GM21447 (cell line): ENCODE measurements around the gene ZBTB37.
"Not testable (repeated sequence)": the region's sequence is repeated elsewhere in the genome, so short reads cannot be mapped to it uniquely, and the experiment has no call there.

Experiments
- ATAC-seq: cut with Tn5 transposase; IDR thresholded peaks from one replicate; pipeline ENCODE4 v1.9.1; 2021; ENCODE audit not compliant: unreplicated experiment

ZBTB37 gene

GRCh38 chr1:173864179-173864867 is 3.9 kb upstream of the ZBTB37 start:
- no peak for ATAC-seq

- ATAC-seq: no peak
Observed at GRCh38 chr1:173865468-173866164, 2.6 kb upstream of the ZBTB37 start.

- no peak for ATAC-seq
Observed at GRCh38 chr1:173866413-173867115, 1.6 kb upstream of the ZBTB37 start.

GRCh38 chr1:173867141-173867752 is 933 bp upstream of the ZBTB37 start:
- ATAC-seq: no peak

- ATAC-seq: peak; percentile 70
Observed at GRCh38 chr1:173867753-173868265, 371 bp upstream of the ZBTB37 start, which contains the start of gene GAS5. Gene GAS5 (minus strand): TSS chr1:173867989.

GRCh38 chr1:173869021-173869359 is 810 bp downstream of the ZBTB37 start:
- ATAC-seq: no peak

- ATAC-seq: no peak
Observed at GRCh38 chr1:173870252-173871075, 2.3 kb downstream of the ZBTB37 start.

- no peak for ATAC-seq
Observed at GRCh38 chr1:173871091-173871490, 2.9 kb downstream of the ZBTB37 start.

GRCh38 chr1:173871500-173871899 is 3.3 kb downstream of the ZBTB37 start:
- no peak for ATAC-seq

- no peak for ATAC-seq
Observed at GRCh38 chr1:173876732-173877131, 8.6 kb downstream of the ZBTB37 start.

GRCh38 chr1:173878251-173878650 is 10.1 kb downstream of the ZBTB37 start:
- no peak for ATAC-seq

GRCh38 chr1:173881117-173881516 is 12.9 kb downstream of the ZBTB37 start:
- ATAC-seq: not testable (repeated sequence)

GRCh38 chr1:173884701-173885100 is 16.5 kb downstream of the ZBTB37 start:
- ATAC-seq: no peak

GRCh38 chr1:173886746-173887611 is 18.8 kb downstream of the ZBTB37 start:
- ATAC-seq: no peak

- no peak for ATAC-seq
Observed at GRCh38 chr1:173887627-173888026, 19.4 kb downstream of the ZBTB37 start.

GRCh38 chr1:173888749-173889148 is 20.6 kb downstream of the ZBTB37 start:
- no peak for ATAC-seq

- ATAC-seq: no peak
Observed at GRCh38 chr1:173889885-173890284, 21.7 kb downstream of the ZBTB37 start.

GRCh38 chr1:173893611-173894010 is 25.4 kb downstream of the ZBTB37 start:
- no peak for ATAC-seq

GRCh38 chr1:173894189-173894588 is 26.0 kb downstream of the ZBTB37 start:
- no peak for ATAC-seq

- ATAC-seq: no peak
Observed at GRCh38 chr1:173900427-173900826, 32.2 kb downstream of the ZBTB37 start.
